Measurements from ENCODE around the gene ZCWPW2. TPM values are rescaled to one million over a fixed set of nuclear protein-coding genes. Genes with fewer than 3 reads are reported as not detected.
A peak's percentile ranks its signal among the peaks of the same experiment; 100 is the strongest.

The ZCWPW2 gene
- total and polyA plus RNA-seq, 12 donors, result 0.71 to 4.0 (median 2.4) TPM

DNA sequence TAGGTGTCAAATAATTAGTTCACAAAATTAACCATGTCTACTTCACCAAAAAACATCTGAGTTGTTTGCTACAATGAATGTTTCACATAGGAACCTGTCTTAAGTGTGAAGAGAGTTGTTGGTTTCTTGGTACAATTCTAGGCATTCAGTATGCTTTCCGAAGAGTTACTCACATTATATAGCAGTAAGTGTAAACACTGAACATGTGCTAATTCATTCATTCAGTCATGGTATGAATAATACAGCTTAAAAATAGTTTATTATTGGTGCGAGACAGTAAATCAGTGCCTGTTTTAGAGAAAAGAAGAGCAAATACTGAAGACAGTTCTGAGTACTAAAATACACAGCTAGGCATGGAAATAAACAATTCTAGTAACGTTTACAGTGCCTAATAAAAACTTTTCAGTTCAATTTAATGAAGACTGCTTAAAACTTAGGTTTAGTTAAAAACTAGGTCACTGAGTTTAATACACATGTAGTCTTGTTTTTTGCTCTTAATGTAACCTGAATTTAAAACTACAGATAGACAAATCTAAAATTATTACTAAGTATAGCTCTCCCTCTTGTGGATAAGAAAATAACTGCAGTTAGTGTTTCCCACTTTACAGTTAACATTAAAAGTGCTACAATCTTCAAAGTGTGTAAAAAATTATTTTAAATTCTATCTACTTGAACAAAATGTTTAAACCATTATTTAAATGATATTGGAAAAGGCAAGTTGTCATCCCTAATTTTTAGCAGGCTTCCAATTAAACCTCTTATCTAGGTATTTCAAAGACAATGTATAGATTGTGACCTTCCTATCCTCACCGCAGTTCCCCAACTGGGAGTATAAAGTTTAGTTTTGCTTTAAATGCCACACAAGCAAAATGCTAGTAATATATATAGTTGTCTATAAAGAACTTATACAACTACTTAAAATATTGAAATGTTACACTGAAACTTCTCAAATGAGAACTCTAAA lies 20.1 kb upstream of the ZCWPW2 start:
- ATAC-seq (peak in 2 of 8 donors; percentile 29 to 52), DNase-seq (no peak)
- H3K9me3 ChIP-seq, result no peaks in the 10 kb centered on the region
- no peak overlapping the region for H3K27ac ChIP-seq
- H3K27me3 ChIP-seq, result no peaks in the 10 kb centered on the region
- intact Hi-C loops (cut with DNase I), result loop anchor here in 8 of 10 donors (2.0 to 10.0 kb wide), 6 partner anchors 384 to 1014 kb away; no protein-coding TSS in a partner anchor
- TF ChIP-seq, protein P1, sequence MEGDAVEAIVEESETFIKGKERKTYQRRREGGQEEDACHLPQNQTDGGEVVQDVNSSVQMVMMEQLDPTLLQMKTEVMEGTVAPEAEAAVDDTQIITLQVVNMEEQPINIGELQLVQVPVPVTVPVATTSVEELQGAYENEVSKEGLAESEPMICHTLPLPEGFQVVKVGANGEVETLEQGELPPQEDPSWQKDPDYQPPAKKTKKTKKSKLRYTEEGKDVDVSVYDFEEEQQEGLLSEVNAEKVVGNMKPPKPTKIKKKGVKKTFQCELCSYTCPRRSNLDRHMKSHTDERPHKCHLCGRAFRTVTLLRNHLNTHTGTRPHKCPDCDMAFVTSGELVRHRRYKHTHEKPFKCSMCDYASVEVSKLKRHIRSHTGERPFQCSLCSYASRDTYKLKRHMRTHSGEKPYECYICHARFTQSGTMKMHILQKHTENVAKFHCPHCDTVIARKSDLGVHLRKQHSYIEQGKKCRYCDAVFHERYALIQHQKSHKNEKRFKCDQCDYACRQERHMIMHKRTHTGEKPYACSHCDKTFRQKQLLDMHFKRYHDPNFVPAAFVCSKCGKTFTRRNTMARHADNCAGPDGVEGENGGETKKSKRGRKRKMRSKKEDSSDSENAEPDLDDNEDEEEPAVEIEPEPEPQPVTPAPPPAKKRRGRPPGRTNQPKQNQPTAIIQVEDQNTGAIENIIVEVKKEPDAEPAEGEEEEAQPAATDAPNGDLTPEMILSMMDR (IDR thresholded peaks at IDR 0.05), result peak; percentile 51 to 86 (median 77)
- H3K36me3 ChIP-seq, result peaks cover 0 to 80% (median 15%) of the 10 kb centered on the region in 9 donors
- no peak overlapping the region for H3K4me3 ChIP-seq
- 80 to 85% methylated on average over 4 of the region's 4 CpGs for WGBS, 2 donors
- H3K4me1 ChIP-seq, result peaks cover 0 to 9% (median 0%) of the 10 kb centered on the region in 9 donors

- TF ChIP-seq, protein P1 (IDR thresholded peaks at IDR 0.05), result peak in 5 of 9 donors; percentile 24 to 43 (median 28)
- H3K4me1 ChIP-seq, result no peaks in the 10 kb centered on the region
- H3K27me3 ChIP-seq, result no peaks in the 10 kb centered on the region
- peaks cover 0 to 95% (median 31%) of the 10 kb centered on the region in 9 donors for H3K36me3 ChIP-seq
- ATAC-seq, result no peak
- H3K9me3 ChIP-seq, result no peaks in the 10 kb centered on the region
- intact Hi-C loops (cut with DNase I), result no loop called here
- DNase-seq, result no peak
- H3K4me3 ChIP-seq, result no peak overlapping the region
- H3K27ac ChIP-seq, result no peak overlapping the region
These were observed 14.0 kb upstream of the ZCWPW2 start for GRCh38 chr3:28334552-28334951.

DNA sequence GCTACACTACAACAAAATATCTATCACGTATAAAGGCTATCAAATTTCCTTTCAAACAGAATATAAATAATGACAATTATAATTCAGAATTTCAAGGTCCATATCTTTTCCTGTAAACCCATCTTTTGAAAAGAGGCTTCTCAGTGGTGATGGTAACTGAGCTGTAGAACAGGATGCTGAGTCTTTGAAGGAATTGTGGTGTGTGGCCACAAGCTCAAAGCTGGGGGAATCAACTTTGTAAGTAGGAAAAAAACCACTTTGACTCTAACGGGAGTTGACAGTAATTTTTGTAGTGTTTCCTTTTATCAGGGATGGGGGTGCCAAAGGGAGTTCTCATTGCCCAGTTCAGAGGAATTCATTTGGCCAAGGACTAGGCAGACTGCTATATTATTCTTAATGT lies 13.3 kb upstream of the ZCWPW2 start:
- peaks cover 0 to 95% (median 31%) of the 10 kb centered on the region in 9 donors for H3K36me3 ChIP-seq

GRCh38 chr3:28337230-28337629 lies 11.3 kb upstream of the ZCWPW2 start:
- Histone ChIP-seq H3K9me3 (no peaks in the 10 kb centered on the region), H3K36me3 (peaks cover 0 to 80% (median 22%) of the 10 kb centered on the region in 9 donors), H3K27me3 (no peaks in the 10 kb centered on the region), H3K4me3 (no peak overlapping the region), H3K27ac (no peak overlapping the region), H3K4me1 (peaks cover 0 to 18% (median 0%) of the 10 kb centered on the region in 9 donors)
- intact Hi-C loops (cut with DNase I), result no loop called here
- DNase-seq (no peak), ATAC-seq (no peak)
- TF ChIP-seq, protein P1 (IDR thresholded peaks at IDR 0.05), result no peak

More for the DNA sequence above, 13.3 kb upstream of the ZCWPW2 start:
- intact Hi-C loops (cut with DNase I), result no loop called here
- TF ChIP-seq, protein P1 (IDR thresholded peaks at IDR 0.05), result no peak
- H3K27me3 ChIP-seq, result no peaks in the 10 kb centered on the region
- no peak overlapping the region for H3K27ac ChIP-seq
- DNase-seq (no peak), ATAC-seq (no peak)
- no peak overlapping the region for H3K4me3 ChIP-seq
- H3K9me3 ChIP-seq, result no peaks in the 10 kb centered on the region
- H3K4me1 ChIP-seq, result peaks cover 0 to under 1% (median 0%) of the 10 kb centered on the region in 9 donors
- whole genome bisulfite sequencing, 2 donors, result 70 to 74% methylated on average over 2 of the region's 2 CpGs
